Cerebellar nuclear complex (tissue), 1 donor: ENCODE measurements around the gene ART4.
A peak's percentile ranks its signal among the peaks of the same experiment; 100 is the strongest.

Source experiments
- DNase-seq, 2 experiments: peaks; one replicate each; lab custom pipeline; 2025; lab: John Stamatoyannopoulos, UW

ART4 gene

GRCh38 chr12:14810167-14810952 lies 33.0 kb downstream of the ART4 start:
- DNase-seq: no peak

- no peak for DNase-seq
These were observed 39.5 kb downstream of the ART4 start for GRCh38 chr12:14803830-14804160.

- DNase-seq: peak; percentile 96 to 98
These were observed 40.1 kb downstream of the ART4 start, which contains the start of the genes C12orf60 and WBP11 for GRCh38 chr12:14803011-14803829. Gene C12orf60 (plus strand): TSS chr12:14803670. CDS start chr12:14822936, 19,266 bp downstream. Gene WBP11 (minus strand): TSS chr12:14803478. CDS start chr12:14801383, 2,095 bp downstream.

GRCh38 chr12:14802721-14803010 lies 40.7 kb downstream of the ART4 start:
- DNase-seq: no peak

- DNase-seq: no peak
These were observed 41.1 kb downstream of the ART4 start for GRCh38 chr12:14802247-14802646.

- no peak for DNase-seq
These were observed 48.3 kb downstream of the ART4 start for GRCh38 chr12:14795028-14795448.

- DNase-seq: no peak
These were observed 57.8 kb downstream of the ART4 start for GRCh38 chr12:14785568-14785967.

GRCh38 chr12:14784471-14784870 lies 58.9 kb downstream of the ART4 start:
- DNase-seq: no peak

- no peak for DNase-seq
These were observed 60.6 kb downstream of the ART4 start for GRCh38 chr12:14782756-14783155.

- DNase-seq: no peak
These were observed 61.8 kb downstream of the ART4 start for GRCh38 chr12:14781563-14781962.

GRCh38 chr12:14780859-14781258 lies 62.5 kb downstream of the ART4 start:
- no peak for DNase-seq

- no peak for DNase-seq
These were observed 63.5 kb downstream of the ART4 start for GRCh38 chr12:14779834-14780233.

- DNase-seq: no peak
These were observed 66.1 kb downstream of the ART4 start for GRCh38 chr12:14777271-14777670.

- DNase-seq: no peak
These were observed 66.9 kb downstream of the ART4 start for GRCh38 chr12:14776236-14776961.

GRCh38 chr12:14775636-14775980 lies 67.7 kb downstream of the ART4 start:
- DNase-seq: no peak
